ENCODE results near the gene LSM10. TPM values are rescaled to one million over a fixed set of nuclear protein-coding genes. Genes with fewer than 3 reads are reported as not detected.

Gene LSM10
- total RNA-seq, 2 donors from 2014 or later = 37.5 to 45.6 TPM

DNA sequence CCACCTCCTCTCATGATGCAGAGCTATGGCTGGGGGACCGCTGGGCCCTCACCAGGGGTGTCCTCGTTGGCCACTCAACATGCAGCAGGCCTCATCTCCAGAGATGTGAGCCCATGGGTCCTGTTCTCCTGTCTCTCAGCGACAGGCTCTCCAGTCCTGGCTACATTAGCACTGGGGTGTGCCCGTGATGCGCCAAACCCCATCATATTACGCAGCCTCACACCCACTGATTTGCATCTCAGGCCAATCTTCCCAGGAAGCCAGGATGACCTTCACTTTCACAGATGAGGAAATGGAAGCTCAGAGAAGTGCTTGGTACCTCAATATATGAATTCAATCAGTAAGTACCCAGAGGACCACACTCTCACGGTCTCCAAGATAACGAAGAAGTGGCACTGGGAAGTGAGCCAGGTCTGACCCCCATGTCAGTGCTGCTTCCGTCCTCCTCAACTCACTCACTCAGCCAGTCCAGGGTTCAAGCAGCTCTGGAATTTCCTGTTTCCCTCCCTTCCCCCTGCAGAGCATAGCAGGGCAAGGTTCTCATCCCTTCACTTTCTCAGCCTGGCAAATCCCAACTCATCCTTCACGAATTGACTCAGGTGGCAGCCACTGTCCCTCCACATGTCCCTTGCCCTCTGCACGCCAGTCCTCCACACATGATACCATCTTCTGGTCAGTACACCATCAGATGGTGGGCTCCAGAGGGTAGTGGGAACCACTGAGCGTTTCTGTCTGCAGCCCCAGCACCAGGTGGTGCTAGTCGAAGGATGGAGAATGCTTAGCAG is 45.4 kb downstream of the LSM10 start:
- H3K9ac ChIP-seq (ENCODE audit: extremely low read depth, low read length, poor library complexity, severe bottlenecking) = no peak overlapping the region
- peak overlapping the region; percentile 86 for H3K27ac ChIP-seq (ENCODE audit: low read depth, low read length)
- Mint-ChIP-seq H3K4me1 (peaks cover 6% of the 10 kb centered on the region), H3K27ac (peak overlapping the region; percentile 64), H3K27me3 (ENCODE audit: insufficient read depth) (no peaks in the 10 kb centered on the region), H3K4me3 (no peak overlapping the region), H3K9me3 (no peaks in the 10 kb centered on the region), H3K36me3 (ENCODE audit: low read depth) (peaks cover 57% of the 10 kb centered on the region)
- TF ChIP-seq, protein P1, sequence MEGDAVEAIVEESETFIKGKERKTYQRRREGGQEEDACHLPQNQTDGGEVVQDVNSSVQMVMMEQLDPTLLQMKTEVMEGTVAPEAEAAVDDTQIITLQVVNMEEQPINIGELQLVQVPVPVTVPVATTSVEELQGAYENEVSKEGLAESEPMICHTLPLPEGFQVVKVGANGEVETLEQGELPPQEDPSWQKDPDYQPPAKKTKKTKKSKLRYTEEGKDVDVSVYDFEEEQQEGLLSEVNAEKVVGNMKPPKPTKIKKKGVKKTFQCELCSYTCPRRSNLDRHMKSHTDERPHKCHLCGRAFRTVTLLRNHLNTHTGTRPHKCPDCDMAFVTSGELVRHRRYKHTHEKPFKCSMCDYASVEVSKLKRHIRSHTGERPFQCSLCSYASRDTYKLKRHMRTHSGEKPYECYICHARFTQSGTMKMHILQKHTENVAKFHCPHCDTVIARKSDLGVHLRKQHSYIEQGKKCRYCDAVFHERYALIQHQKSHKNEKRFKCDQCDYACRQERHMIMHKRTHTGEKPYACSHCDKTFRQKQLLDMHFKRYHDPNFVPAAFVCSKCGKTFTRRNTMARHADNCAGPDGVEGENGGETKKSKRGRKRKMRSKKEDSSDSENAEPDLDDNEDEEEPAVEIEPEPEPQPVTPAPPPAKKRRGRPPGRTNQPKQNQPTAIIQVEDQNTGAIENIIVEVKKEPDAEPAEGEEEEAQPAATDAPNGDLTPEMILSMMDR (conservative IDR thresholded peaks at IDR 0.05) = peak; percentile 20
- 92 to 99% methylated on average over 11 to 13 of the region's 13 CpGs for WGBS, 2 experiments (ENCODE audit: insufficient coverage in 1 of 2, insufficient read length in 1 of 2)
- H3K4me3 ChIP-seq (ENCODE audit: low read length) = no peak overlapping the region
- no peak for DNase-seq
- no peaks in the 10 kb centered on the region for H3K9me3 ChIP-seq (ENCODE audit: control insufficient read depth, low read length)
- H3K36me3 ChIP-seq (ENCODE audit: control insufficient read depth, insufficient read depth, low read length) = peaks cover 70% of the 10 kb centered on the region
- no peaks in the 10 kb centered on the region for H3K4me1 ChIP-seq (ENCODE audit: control insufficient read depth, insufficient read depth, low read length)
- H3K27me3 ChIP-seq (ENCODE audit: control insufficient read depth, insufficient read depth, low read length, poor library complexity, severe bottlenecking) = no peaks in the 10 kb centered on the region

DNA sequence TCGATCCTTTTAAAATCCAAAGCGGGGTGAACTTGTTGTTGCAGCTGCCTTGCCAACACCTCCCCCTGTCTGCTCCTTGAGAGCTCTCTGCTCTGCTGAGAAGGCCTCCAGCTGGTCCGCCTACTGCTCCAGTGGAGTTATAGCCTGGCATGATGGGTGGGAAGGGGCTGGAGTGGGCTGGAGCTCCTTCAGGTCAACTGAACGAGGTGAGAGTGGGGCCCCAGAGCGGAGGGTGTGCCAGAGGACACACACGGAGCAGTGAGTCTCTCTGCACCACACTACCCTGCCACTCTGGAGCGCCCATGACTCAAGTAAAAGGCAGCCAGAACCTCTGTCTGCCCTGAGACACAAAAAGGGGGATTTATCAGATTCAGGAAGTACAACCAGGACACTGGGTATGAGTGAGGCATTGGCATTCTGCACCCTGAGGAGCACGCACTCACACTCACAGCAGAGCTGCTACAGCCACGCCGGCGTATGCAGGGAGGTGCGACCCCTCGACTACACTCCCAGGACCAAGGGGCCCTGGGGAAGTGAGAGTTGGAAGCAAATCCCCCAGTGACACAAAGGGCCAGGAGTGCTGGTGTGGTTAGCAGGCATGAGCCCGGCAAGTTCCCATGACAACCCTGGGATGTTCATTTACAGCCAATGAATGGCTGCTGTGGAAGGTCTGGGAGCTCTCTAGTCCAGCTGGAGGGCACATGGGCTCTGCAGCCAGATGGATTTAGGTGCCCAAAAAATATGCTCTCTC is 46.3 kb downstream of the LSM10 start:
- TF ChIP-seq, protein P1 (conservative IDR thresholded peaks at IDR 0.05) = no peak
- Histone ChIP-seq H3K9ac (ENCODE audit: extremely low read depth, low read length, poor library complexity, severe bottlenecking) (no peak overlapping the region), H3K9me3 (ENCODE audit: control insufficient read depth, low read length) (no peaks in the 10 kb centered on the region), H3K36me3 (ENCODE audit: control insufficient read depth, insufficient read depth, low read length) (peaks cover 70% of the 10 kb centered on the region), H3K4me3 (ENCODE audit: low read length) (no peak overlapping the region), H3K27me3 (ENCODE audit: control insufficient read depth, insufficient read depth, low read length, poor library complexity, severe bottlenecking) (no peaks in the 10 kb centered on the region), H3K27ac (ENCODE audit: low read depth, low read length) (peak overlapping the region; percentile 86), H3K4me1 (ENCODE audit: control insufficient read depth, insufficient read depth, low read length) (no peaks in the 10 kb centered on the region)
- no peak overlapping the region for H3K27ac Mint-ChIP-seq
- H3K4me3 Mint-ChIP-seq = no peak overlapping the region
- H3K9me3 Mint-ChIP-seq = no peaks in the 10 kb centered on the region
- H3K27me3 Mint-ChIP-seq (ENCODE audit: insufficient read depth) = no peaks in the 10 kb centered on the region
- no peak for DNase-seq
- peaks cover 55% of the 10 kb centered on the region for H3K36me3 Mint-ChIP-seq (ENCODE audit: low read depth)
- H3K4me1 Mint-ChIP-seq = peaks cover 6% of the 10 kb centered on the region
- 91 to 93% methylated on average over 5 to 14 of the region's 14 CpGs for WGBS, 2 experiments (ENCODE audit: insufficient coverage in 1 of 2, insufficient read length in 1 of 2)

DNA sequence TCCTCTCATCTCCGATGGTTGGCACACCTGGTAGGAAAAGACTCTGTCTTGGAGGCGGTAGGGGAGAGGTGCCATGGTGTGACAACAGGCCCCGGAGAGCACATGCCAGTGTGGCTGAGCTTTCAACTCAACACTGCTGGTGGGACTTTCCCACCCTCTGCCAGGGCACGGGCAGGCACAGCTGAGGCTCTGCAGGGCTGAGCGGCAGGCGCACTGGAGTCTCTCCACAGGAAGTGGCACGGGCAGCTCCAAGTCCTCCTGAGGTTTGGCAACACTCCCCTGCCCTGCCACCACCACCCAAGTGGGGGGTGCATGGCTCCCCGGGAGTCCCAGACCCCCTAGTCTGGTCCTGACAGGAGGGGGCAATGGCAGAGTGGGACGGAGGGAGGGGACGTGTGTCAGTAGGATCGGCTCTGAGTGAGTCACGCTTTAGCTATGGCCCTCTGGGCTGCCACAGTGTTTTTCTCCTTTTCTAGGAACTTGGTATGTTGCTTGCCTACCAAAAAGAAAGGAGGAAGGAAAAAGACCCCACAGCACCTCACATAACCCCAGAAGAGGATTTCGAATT is 47.0 kb downstream of the LSM10 start:
- no peaks in the 10 kb centered on the region for H3K9me3 Mint-ChIP-seq
- Histone ChIP-seq H3K27me3 (ENCODE audit: control insufficient read depth, insufficient read depth, low read length, poor library complexity, severe bottlenecking) (no peaks in the 10 kb centered on the region), H3K4me1 (ENCODE audit: control insufficient read depth, insufficient read depth, low read length) (no peaks in the 10 kb centered on the region), H3K36me3 (ENCODE audit: control insufficient read depth, insufficient read depth, low read length) (peaks cover 74% of the 10 kb centered on the region), H3K9me3 (ENCODE audit: control insufficient read depth, low read length) (no peaks in the 10 kb centered on the region), H3K4me3 (ENCODE audit: low read length) (no peak overlapping the region), H3K27ac (ENCODE audit: low read depth, low read length) (peak overlapping the region; percentile 86), H3K9ac (ENCODE audit: extremely low read depth, low read length, poor library complexity, severe bottlenecking) (no peak overlapping the region)
- TF ChIP-seq, protein P1 (conservative IDR thresholded peaks at IDR 0.05) = no peak
- peaks cover 6% of the 10 kb centered on the region for H3K4me1 Mint-ChIP-seq
- H3K27me3 Mint-ChIP-seq (ENCODE audit: insufficient read depth) = no peaks in the 10 kb centered on the region
- no peak overlapping the region for H3K27ac Mint-ChIP-seq
- peaks cover 55% of the 10 kb centered on the region for H3K36me3 Mint-ChIP-seq (ENCODE audit: low read depth)
- H3K4me3 Mint-ChIP-seq = no peak overlapping the region
- DNase-seq = no peak
- 86 to 97% methylated on average over 6 to 13 of the region's 13 CpGs for WGBS, 2 experiments (ENCODE audit: insufficient coverage in 1 of 2, insufficient read length in 1 of 2)

All from endodermal cell (in vitro differentiated cells).